Esophagus (tissue), 2 donors: ENCODE measurements around the gene ZCCHC7. TPM values are rescaled to one million over a fixed set of nuclear protein-coding genes. Genes with fewer than 3 reads are reported as not detected.
"Not testable (repeated sequence)": the region's sequence is repeated elsewhere in the genome, so short reads cannot be mapped to it uniquely, and the experiment has no call there.

ENCODE experiments used
- H3K27ac ChIP-seq, 2 donors: one replicate each; pipeline ENCODE4 v1.5.1; 2013; ENCODE audit warnings: low read depth in 2 of 2, mild to moderate bottlenecking in 2 of 2, inconsistent platforms in 1 of 2, low read length in 1 of 2, moderate library complexity in 1 of 2
- H3K27me3 ChIP-seq, 2 donors: one replicate each; pipeline ENCODE4 v1.6.1; 2013; ENCODE audit warnings: low read length in 2 of 2, control low read depth in 1 of 2, mild to moderate bottlenecking in 1 of 2; ENCODE audit not compliant: insufficient read depth in 2 of 2, control insufficient read depth in 1 of 2
- H3K36me3 ChIP-seq, 2 donors: one replicate each; pipeline ENCODE4 v1.6.1; 2013; ENCODE audit warnings: low read length in 1 of 2; ENCODE audit not compliant: control insufficient read depth in 2 of 2, insufficient read depth in 2 of 2
- H3K4me1 ChIP-seq, 2 donors: one replicate each; pipeline ENCODE4 v1.6.1; 2013; ENCODE audit warnings: low read length in 1 of 2; ENCODE audit not compliant: control insufficient read depth in 2 of 2, insufficient read depth in 2 of 2
- H3K4me3 ChIP-seq, 2 donors: one replicate each; pipeline ENCODE4 v1.5.1; 2013; ENCODE audit warnings: low read length in 2 of 2, mild to moderate bottlenecking in 2 of 2, low read depth in 1 of 2, moderate library complexity in 1 of 2
- H3K9me3 ChIP-seq, 2 donors: one replicate each; pipeline ENCODE4 v1.6.1; 2013; ENCODE audit warnings: mild to moderate bottlenecking in 2 of 2, low read depth in 1 of 2, low read length in 1 of 2, moderate library complexity in 1 of 2; ENCODE audit not compliant: control insufficient read depth in 2 of 2, insufficient read depth in 1 of 2
- WGBS, 2 donors: extraction: QIAGEN DNeasy Blood & Tissue Kit; methylation state at CpG; one replicate each; pipeline ENCODE4 v1.1.7; 2013; 5-methylcytosine and 5-hydroxymethylcytosine counted together
- polyA plus RNA-seq, 2 donors: library from polyadenylated mRNA; stranded (reverse); fragments of 200-250 nt; gene quantifications; one replicate each; pipeline ENCODE4 v1.2.3, GENCODE V29; 2013
- donor health status: healthy with polysubstance abuse.
- donor health status: Bipolar disorder and iron deficiency.

ZCCHC7 gene
- polyA plus RNA-seq, 2 donors, result 5.4 to 5.7 TPM

- Histone ChIP-seq H3K4me1 (no peaks in the 10 kb centered on the region), H3K4me3 (no peak overlapping the region), H3K9me3 (no peaks in the 10 kb centered on the region), H3K27ac (no peak overlapping the region), H3K36me3 (no peaks in the 10 kb centered on the region), H3K27me3 (no peaks in the 10 kb centered on the region)
- 85 to 91% methylated on average over 1 of the region's 1 CpG for WGBS, 2 donors
These were observed 78.5 kb downstream of the ZCCHC7 start for GRCh38 chr9:37198831-37199230.

- Histone ChIP-seq H3K4me3 (no peak overlapping the region), H3K9me3 (no peaks in the 10 kb centered on the region), H3K27me3 (no peaks in the 10 kb centered on the region), H3K36me3 (no peaks in the 10 kb centered on the region), H3K4me1 (no peaks in the 10 kb centered on the region), H3K27ac (no peak overlapping the region)
- 89 to 96% methylated on average over 1 of the region's 1 CpG for WGBS, 2 donors
These were observed 80.1 kb downstream of the ZCCHC7 start for GRCh38 chr9:37200433-37201005.

- no peak overlapping the region for H3K4me3 ChIP-seq
- H3K27me3 ChIP-seq, result no peaks in the 10 kb centered on the region
- no peaks in the 10 kb centered on the region for H3K9me3 ChIP-seq
- WGBS, 2 donors, result 95 to 100% methylated on average over 1 of the region's 1 CpG
- H3K4me1 ChIP-seq, result no peaks in the 10 kb centered on the region
- no peak overlapping the region for H3K27ac ChIP-seq
- H3K36me3 ChIP-seq, result no peaks in the 10 kb centered on the region
These were observed 81.2 kb downstream of the ZCCHC7 start for GRCh38 chr9:37201581-37201980.

GRCh38 chr9:37202091-37202490, 81.7 kb downstream of the ZCCHC7 start:
- no peaks in the 10 kb centered on the region for H3K9me3 ChIP-seq
- no peak overlapping the region for H3K4me3 ChIP-seq
- no peaks in the 10 kb centered on the region for H3K27me3 ChIP-seq
- H3K27ac ChIP-seq, result no peak overlapping the region
- no peaks in the 10 kb centered on the region for H3K36me3 ChIP-seq
- H3K4me1 ChIP-seq, result no peaks in the 10 kb centered on the region

GRCh38 chr9:37203456-37203855, 83.1 kb downstream of the ZCCHC7 start:
- H3K4me1 ChIP-seq, H3K27ac ChIP-seq, H3K9me3 ChIP-seq, H3K4me3 ChIP-seq, H3K36me3 ChIP-seq, H3K27me3 ChIP-seq: not testable (repeated sequence)
- 98 to 100% methylated on average over 4 of the region's 4 CpGs for WGBS, 2 donors

GRCh38 chr9:37206121-37206620, 85.8 kb downstream of the ZCCHC7 start:
- WGBS, 2 donors, result 97% methylated on average over 10 of the region's 10 CpGs
- Histone ChIP-seq H3K4me1 (no peaks in the 10 kb centered on the region), H3K27me3 (no peaks in the 10 kb centered on the region), H3K4me3 (no peak overlapping the region), H3K9me3 (no peaks in the 10 kb centered on the region), H3K36me3 (no peaks in the 10 kb centered on the region), H3K27ac (no peak overlapping the region)

GRCh38 chr9:37209431-37210386, 89.3 kb downstream of the ZCCHC7 start:
- Histone ChIP-seq H3K36me3 (no peaks in the 10 kb centered on the region), H3K27me3 (no peaks in the 10 kb centered on the region), H3K4me1 (no peaks in the 10 kb centered on the region), H3K4me3 (no peak overlapping the region), H3K27ac (no peak overlapping the region), H3K9me3 (no peaks in the 10 kb centered on the region)
- WGBS, 2 donors, result 42 to 48% methylated on average over 2 of the region's 2 CpGs

- no peaks in the 10 kb centered on the region for H3K36me3 ChIP-seq
- H3K27me3 ChIP-seq, result no peaks in the 10 kb centered on the region
- H3K4me1 ChIP-seq, result no peaks in the 10 kb centered on the region
- H3K4me3 ChIP-seq, result no peak overlapping the region
- WGBS, 2 donors, result 72 to 75% methylated on average over 3 of the region's 3 CpGs
- no peaks in the 10 kb centered on the region for H3K9me3 ChIP-seq
- no peak overlapping the region for H3K27ac ChIP-seq
These were observed 90.6 kb downstream of the ZCCHC7 start for GRCh38 chr9:37210737-37211523.

- H3K27me3 ChIP-seq, result no peaks in the 10 kb centered on the region
- no peaks in the 10 kb centered on the region for H3K4me1 ChIP-seq
- H3K36me3 ChIP-seq, result no peaks in the 10 kb centered on the region
- no peaks in the 10 kb centered on the region for H3K9me3 ChIP-seq
- no peak overlapping the region for H3K27ac ChIP-seq
- H3K4me3 ChIP-seq, result no peak overlapping the region
- 86 to 94% methylated on average over 2 of the region's 2 CpGs for WGBS, 2 donors
These were observed 92.1 kb downstream of the ZCCHC7 start for GRCh38 chr9:37212435-37212834.
